GM20431 (cell line): ENCODE data around the gene FLYWCH2.

ENCODE experiments used
- in situ Hi-C: fragments of 300-500 bp; cut with MseI, MboI; formaldehyde crosslinking; loops from one replicate; pipeline ENCODE4 v1.15.0; 2020; ENCODE audit warnings: low sequenced_read_pairs; ENCODE audit not compliant: unreplicated experiment

FLYWCH2 gene

DNA sequence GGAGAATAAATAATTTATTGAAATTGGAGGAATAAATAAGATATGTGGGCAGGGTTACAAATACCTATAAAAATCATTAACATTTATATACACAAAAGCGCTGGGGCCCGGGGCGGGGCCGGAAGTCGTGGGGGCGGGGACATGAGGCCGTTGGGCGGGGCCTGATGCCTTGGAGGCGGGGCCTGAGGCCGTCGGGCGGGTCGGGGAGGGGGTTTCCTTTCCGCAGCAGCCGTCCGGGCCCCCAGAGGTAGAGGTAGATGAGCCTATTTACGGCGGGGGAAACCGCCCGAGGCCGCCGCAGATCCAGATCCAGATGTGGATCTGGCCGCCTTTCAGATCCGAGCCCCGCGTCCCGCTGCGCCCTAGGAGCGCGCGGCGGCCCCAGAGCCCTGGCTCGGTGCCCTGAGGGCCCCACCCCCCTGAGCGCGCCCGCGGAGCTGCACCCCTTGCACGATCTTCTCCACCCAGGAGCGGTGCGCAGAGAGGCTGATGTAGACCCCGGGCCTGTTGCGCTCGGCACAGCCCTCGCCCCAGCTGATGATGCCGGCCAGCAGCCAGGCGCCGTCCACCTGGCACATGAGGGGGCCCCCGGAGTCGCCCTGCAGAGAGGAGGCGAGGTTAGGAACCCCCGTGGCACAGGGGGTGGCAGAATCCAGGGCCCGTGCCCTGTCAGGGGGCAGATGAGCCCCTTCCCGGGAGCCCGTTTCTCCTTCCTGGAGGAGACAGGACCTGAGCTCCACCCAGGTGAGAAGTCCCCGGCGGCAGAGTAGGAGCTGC lies 30.1 kb upstream of the FLYWCH2 start:
- in situ Hi-C loops, result no loop called here

- in situ Hi-C loops, result no loop called here
These were observed 29.4 kb upstream of the FLYWCH2 start for GRCh38 chr16:2853531-2854073.

DNA sequence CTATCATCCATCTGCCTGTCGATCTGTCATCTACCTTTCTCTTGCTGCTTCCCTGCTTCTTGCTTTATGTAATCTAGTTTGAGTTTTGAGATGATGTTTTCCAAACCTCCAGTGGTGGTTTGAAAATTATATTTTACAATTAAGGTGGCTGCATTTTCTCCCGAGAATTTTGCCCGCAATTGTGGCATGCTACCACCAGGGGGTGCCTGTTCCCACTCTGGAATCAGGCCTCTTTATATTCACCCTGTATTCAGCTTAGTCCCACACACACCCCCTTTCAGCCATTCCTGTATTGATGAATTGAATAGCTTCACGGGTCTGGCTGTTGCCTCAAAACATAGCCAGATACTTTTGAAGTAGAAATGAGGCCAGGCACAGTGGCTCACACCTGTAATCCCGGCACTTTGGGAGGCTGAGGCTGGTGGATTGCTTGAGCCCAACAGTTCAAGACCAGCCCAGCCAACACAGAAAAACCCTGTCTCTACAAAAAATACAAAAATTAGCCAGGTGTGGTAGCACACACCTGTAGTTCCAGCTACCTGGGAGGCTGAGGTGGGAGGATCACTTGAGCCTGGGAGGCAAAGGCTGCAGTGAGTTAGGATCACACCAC lies 28.2 kb upstream of the FLYWCH2 start:
- in situ Hi-C loops, result no loop called here

DNA sequence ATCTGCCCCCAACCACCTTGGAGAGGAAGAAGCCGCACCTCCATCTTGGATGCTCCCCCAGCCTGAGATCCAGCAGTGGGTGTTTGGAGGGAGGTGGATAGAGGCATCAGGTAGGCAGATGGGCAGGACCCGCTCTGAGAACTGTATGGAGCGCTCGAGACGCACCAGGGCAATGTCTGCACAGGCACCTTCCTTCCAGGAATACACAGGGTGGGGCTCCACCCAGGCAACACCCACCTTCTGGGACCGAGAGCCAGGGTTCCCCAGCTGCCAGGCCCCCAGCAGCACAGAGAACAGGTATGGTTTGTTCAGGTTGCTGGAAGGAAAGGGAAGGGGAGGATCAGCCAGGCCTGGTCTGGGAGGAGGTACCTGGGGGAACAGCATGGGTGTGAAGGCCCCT lies 27.5 kb upstream of the FLYWCH2 start:
- in situ Hi-C loops, result no loop called here

DNA sequence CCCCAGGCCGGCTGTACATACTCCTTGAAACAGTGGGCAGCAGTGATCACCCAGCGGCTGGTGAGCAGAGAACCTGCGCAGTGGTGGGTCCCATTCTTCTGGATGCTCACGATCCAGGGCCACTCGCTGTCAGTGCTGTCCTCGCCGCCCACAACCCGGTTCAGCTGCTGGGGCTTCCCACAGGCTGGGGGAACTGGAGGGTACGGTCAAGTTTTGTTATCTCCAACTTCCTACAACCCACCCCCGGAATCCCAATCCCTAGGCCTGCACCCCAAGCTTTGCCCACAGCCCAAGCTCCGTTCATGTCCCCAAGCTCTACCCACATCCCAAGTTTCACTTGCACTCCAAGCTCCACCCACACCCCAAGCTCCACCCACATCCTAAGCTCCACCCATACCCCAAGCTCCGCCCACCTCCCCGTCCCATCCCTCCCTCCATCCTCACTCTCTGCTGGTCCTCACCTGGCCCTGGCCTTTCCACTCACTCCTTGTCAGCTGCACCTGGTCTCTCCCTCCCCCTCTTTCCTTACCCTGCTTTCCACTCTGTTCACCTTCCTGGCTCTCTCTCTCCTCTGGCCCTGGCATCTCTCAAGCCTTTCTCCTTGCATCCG lies 26.8 kb upstream of the FLYWCH2 start:
- in situ Hi-C loops, result no loop called here

GRCh38 chr16:2856686-2857450 lies 26.1 kb upstream of the FLYWCH2 start:
- in situ Hi-C loops, result no loop called here

DNA sequence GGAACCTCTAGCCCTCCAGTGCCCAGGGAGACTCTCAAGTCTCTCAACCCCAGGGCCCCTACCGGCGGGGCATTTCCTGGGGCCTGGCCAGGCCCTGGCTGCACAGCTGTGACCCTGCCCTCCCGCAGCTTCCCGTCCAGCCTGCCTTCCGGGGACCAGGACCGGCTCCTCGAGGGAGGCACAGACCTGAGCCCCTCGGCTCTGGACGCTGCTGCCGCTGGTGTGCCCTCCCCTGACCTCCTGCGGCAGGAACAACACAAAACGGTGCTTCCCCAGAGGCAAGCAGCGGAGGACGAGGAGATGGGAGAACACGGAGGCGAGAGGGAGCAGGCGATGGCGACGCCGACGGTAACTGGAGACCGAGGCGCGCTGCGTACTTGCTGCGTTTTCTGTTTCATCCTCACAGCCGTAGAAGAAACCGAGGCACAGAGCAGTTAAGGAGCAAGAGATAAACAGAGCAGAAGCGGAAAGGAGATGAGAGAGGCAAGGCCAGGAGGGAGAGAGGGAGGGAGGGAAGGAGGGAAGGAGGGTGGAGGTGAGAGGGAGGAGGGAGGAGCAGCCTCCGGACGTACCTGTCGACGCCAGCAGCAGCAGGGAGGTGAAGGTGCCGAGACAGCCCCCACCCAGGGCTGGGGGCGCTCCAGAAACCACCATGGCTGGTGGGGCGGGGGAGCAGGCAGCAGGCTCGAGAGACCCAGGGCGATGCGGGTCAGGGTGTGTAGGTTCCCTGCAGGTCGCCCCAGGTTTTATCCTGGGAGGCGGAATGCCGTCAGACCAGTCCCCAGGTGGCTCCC lies 25.4 kb upstream of the FLYWCH2 start, which contains the start of gene PRSS22:
Gene PRSS22, minus strand, starts transcription at position 720 of the 794 bp plus-strand sequence. Its CDS starts 66 bp downstream, at position 654.
- in situ Hi-C loops, result no loop called here

GRCh38 chr16:2858245-2859025 lies 24.6 kb upstream of the FLYWCH2 start:
- in situ Hi-C loops, result no loop called here

DNA sequence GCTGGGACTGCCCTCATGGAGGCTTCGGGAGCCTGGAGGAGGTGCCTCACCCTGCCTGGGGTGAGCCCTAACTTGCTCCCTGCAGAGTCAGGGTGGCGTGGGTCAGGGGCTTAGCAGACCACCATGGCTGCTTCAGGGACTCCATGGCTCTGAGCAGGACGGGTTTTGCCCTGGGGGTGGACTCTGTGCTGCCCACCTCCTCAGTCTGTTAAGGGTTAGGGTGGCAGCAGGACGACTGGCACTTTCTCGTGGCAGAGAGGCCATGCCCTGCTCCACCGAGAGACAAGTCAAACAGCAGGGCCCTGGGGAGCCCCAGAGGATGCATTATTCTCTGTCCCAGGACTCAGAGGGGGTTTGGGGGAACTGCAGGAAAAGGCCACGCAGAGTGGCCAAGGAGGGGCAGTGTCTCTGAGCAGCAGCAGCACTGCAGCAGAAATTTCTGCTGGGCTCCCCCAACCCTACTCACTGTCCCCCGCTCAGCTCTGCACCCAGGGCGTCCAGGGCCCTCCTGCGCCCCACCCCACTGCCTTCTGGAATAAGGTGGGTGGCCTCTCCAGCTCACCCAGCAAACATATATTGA lies 23.2 kb upstream of the FLYWCH2 start:
- in situ Hi-C loops, result no loop called here

DNA sequence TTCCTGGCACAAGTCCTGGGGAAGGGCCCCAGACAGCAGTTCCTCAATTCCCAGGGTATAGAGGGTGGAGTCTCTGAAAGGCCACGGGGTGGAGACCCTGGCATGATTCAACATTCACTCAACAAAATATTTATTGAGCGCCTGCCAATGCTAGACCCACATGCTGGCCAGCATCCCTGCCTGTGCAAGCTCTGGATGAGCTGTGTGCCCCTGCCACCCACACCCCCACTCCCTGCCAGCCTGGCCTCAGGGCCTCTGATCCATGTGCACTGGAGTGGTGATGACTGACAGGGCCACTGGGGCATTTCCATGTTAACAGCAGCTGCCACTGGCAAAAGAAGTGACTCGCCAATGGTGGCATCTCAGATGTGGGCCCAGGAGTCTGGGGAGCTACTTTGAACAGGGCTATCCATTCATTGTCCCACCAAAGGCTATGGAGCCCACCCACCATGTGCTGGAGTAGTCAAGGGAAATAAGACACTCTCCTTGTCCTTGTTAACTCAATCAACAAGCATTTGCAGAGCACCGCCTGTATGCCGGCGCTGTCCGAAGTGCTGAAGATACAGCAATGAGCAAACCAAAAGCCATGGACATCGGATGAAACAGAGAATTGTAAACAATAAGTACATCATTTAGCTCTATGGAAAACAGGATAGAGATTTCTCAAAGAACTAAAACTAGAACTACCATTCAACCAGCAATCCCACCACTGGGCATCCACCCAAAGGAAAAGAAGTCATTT lies 22.0 kb upstream of the FLYWCH2 start:
- in situ Hi-C loops, result no loop called here

- in situ Hi-C loops, result no loop called here
These were observed 17.4 kb upstream of the FLYWCH2 start for GRCh38 chr16:2865651-2866050.

GRCh38 chr16:2866431-2866830 lies 16.6 kb upstream of the FLYWCH2 start:
- in situ Hi-C loops, result no loop called here

- in situ Hi-C loops, result no loop called here
These were observed 15.4 kb upstream of the FLYWCH2 start for GRCh38 chr16:2867661-2867986.

DNA sequence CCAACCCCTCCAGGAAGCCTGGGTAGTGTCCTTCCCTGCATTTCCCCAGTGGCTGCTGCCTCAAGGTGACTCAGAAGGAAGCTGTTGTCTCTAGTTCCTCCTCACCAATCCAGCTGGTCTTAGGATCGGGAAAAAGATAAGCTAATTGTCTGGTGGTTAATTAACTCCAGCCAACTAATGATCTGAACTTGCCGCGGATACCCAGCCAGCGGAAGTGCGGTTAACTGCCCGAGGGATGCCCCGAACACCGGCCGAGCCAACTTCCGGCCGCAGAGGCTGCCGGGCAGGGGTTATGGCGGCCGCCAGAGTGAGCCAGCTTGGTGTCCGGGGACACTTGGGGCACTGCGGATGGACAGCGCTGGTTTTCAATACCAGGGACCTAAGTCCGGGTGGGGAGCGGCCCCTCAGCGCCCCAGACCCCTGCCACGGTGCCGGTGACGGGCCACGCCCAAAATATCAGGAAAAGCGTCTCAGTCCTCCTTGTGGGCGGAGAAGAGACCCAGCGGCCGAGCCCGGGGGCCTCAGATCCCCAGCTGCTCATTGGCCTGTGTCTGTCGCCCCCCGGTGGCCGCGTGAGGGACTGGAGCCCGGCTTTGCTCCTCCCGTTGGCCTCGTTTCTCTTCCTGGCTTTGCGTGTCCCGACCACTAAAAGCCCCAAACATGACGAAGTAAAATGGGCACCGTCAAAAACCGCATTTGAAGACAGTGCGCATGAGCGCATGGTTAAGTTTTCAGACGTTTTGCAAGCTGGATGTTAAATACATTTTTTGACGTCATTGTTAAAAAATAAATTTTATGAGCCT lies 14.8 kb upstream of the FLYWCH2 start:
- in situ Hi-C loops, result no loop called here

DNA sequence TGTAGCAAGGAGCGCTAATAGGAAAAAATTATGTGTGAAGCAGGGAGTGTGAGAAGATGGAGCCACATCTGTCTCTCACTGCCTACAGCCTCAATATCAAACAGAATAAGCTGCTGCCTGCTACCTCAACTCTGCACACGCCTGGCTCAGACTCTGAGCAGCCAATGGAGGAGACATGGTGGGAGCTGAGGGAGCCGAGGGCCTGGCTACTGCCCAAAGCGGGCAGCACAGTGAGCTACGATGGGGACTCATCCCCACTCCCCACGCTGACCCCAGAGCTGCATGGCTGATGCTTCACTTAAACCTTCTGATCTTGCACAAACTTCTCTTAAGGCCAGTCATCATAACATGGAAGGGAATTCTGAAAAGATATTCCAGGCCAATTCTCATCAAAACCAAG lies 11.1 kb upstream of the FLYWCH2 start:
- in situ Hi-C loops, result loop anchor here (10.0 kb wide), 1 partner anchor 53 kb away; no protein-coding TSS in a partner anchor

GRCh38 chr16:2874032-2874911 lies 8.7 kb upstream of the FLYWCH2 start:
- in situ Hi-C loops, result loop anchor here (10.0 kb wide), 1 partner anchor 51 kb away; no protein-coding TSS in a partner anchor
